HG02642 (cell line): ENCODE measurements around the gene S100A10.

Experiments
- ATAC-seq: cut with Tn5 transposase; IDR thresholded peaks from one replicate; pipeline ENCODE4 v1.9.1; 2021; ENCODE audit warnings: mild to moderate bottlenecking; ENCODE audit not compliant: unreplicated experiment, poor library complexity

The S100A10 gene

GRCh38 chr1:151968058-151968457, 25.6 kb downstream of the S100A10 start:
- ATAC-seq: no peak

- no peak for ATAC-seq
Measured at GRCh38 chr1:151967091-151967490, 26.6 kb downstream of the S100A10 start.

- no peak for ATAC-seq
Measured at GRCh38 chr1:151966061-151966460, 27.6 kb downstream of the S100A10 start.

- ATAC-seq: no peak
Measured at GRCh38 chr1:151964510-151964909, 29.1 kb downstream of the S100A10 start.

- no peak for ATAC-seq
Measured at GRCh38 chr1:151963288-151963687, 30.4 kb downstream of the S100A10 start.

- no peak for ATAC-seq
Measured at GRCh38 chr1:151961833-151962232, 31.8 kb downstream of the S100A10 start.

- no peak for ATAC-seq
Measured at GRCh38 chr1:151960780-151961513, 32.7 kb downstream of the S100A10 start.

GRCh38 chr1:151958959-151959358, 34.7 kb downstream of the S100A10 start:
- no peak for ATAC-seq

- no peak for ATAC-seq
Measured at GRCh38 chr1:151956957-151957497, 36.6 kb downstream of the S100A10 start.

- ATAC-seq: no peak
Measured at GRCh38 chr1:151953409-151954094, 40.1 kb downstream of the S100A10 start.

GRCh38 chr1:151952811-151953210, 40.8 kb downstream of the S100A10 start:
- no peak for ATAC-seq

GRCh38 chr1:151949371-151950193, 44.1 kb downstream of the S100A10 start:
- ATAC-seq: no peak

- no peak for ATAC-seq
Measured at GRCh38 chr1:151948506-151948905, 45.2 kb downstream of the S100A10 start.

GRCh38 chr1:151947140-151947539, 46.5 kb downstream of the S100A10 start:
- ATAC-seq: no peak

GRCh38 chr1:151945725-151946722, 47.6 kb downstream of the S100A10 start:
- no peak for ATAC-seq

GRCh38 chr1:151944857-151945575, 48.6 kb downstream of the S100A10 start:
- no peak for ATAC-seq

GRCh38 chr1:151944126-151944856, 49.4 kb downstream of the S100A10 start:
- ATAC-seq: no peak

GRCh38 chr1:151943591-151943990, 50.1 kb downstream of the S100A10 start:
- ATAC-seq: no peak
